ENCODE results near the gene APOO.

APOO gene

DNA sequence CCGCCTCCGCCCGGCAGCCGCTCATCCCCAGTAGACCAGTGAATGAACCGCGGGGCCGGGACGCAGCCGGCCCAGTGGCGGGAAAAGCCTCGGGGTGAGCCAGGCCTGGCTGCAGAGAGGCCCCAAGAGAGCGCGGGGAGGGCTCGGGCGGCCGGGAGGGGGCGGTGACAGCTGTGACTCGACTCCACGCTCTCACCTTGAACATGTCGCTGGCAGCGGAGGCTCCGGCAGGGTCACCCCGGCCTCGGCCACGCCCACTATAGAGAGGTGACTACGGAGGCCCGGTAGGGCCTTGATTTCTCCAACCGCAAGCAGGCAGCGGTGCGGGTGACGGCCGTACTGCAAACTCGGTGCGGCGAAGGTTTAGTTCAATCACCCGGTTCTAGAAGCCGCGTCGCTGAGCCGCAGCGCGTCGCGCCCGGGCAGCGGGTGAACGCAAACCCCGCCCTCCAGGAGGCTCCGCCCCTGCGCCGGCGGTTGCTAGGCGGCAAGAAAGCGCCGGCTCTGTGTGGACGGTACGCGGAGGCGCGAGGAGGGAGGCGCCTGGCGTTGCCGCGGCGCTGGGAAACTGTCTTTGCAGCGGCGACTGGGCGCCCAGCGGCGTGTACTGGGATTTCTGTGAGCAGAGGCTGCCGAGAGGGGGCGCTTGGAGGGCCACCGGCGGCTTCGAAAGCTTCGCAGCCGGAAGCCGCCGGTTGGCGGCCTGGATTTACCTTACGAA, at the start of gene APOO, which contains the start of gene CXorf58:
Gene APOO (minus strand): TSS at position 441 of the 721 bp plus-strand sequence. CDS start 236 bp downstream, at position 205.
Gene CXorf58 (plus strand): TSS at position 509 of the 721 bp plus-strand sequence. CDS start 2,297 bp downstream, outside the sequence.
- TF ChIP-seq ZFX (IDR thresholded peaks at IDR 0.05; ENCODE audit: borderline replicate concordance), result no peak
- TF ChIP-seq, protein P1, sequence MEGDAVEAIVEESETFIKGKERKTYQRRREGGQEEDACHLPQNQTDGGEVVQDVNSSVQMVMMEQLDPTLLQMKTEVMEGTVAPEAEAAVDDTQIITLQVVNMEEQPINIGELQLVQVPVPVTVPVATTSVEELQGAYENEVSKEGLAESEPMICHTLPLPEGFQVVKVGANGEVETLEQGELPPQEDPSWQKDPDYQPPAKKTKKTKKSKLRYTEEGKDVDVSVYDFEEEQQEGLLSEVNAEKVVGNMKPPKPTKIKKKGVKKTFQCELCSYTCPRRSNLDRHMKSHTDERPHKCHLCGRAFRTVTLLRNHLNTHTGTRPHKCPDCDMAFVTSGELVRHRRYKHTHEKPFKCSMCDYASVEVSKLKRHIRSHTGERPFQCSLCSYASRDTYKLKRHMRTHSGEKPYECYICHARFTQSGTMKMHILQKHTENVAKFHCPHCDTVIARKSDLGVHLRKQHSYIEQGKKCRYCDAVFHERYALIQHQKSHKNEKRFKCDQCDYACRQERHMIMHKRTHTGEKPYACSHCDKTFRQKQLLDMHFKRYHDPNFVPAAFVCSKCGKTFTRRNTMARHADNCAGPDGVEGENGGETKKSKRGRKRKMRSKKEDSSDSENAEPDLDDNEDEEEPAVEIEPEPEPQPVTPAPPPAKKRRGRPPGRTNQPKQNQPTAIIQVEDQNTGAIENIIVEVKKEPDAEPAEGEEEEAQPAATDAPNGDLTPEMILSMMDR (IDR thresholded peaks at IDR 0.05), result peak; percentile 86
- peak within 1 kb of the TSS; percentile 90 for H3K27ac ChIP-seq

DNA sequence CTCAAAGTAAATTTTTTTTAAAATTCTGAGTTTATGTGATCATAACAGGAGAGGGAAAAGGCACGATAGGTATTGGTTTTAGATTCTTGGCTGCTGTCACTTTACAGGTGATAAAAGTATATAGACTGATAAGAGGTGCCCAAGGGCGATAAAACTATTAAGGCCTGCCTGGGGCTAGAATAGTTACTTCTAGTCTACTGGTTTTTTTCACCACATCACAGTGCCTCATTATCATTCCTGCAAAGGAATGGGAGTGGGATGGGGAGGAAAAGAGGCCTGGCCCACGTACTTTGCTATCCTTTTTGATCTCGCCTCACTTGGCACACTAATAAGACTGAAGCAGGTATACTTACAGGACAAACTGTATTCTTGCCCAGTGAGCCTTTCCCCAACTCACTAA, 46.7 kb upstream of the APOO start:
- H3K27ac ChIP-seq, result no peak overlapping the region

DNA sequence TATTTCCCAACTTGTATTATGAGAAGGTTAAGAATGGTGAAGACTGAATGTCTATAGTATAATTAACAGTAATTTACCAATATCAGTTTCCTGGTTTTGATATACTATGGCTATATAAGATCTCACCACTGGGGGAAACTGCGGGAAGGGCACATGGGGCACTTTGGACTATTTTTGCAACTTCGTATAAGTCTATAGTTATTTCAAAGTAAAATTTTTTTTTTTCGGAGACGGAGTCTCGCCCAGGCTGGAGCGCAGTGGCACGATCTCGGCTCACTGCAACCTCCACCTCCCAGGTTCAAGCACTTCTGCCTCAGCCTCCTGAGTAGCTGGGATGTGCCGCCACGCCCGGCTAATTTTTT, 46.2 kb upstream of the APOO start:
- no peak overlapping the region for H3K27ac ChIP-seq
- no peak for TF ChIP-seq ZFX (IDR thresholded peaks at IDR 0.05; ENCODE audit: borderline replicate concordance)
- TF ChIP-seq, protein P1 (IDR thresholded peaks at IDR 0.05), result no peak

More for the DNA sequence above, 46.7 kb upstream of the APOO start:
- TF ChIP-seq ZFX (IDR thresholded peaks at IDR 0.05; ENCODE audit: borderline replicate concordance), result no peak
- TF ChIP-seq, protein P1 (IDR thresholded peaks at IDR 0.05), result no peak

DNA sequence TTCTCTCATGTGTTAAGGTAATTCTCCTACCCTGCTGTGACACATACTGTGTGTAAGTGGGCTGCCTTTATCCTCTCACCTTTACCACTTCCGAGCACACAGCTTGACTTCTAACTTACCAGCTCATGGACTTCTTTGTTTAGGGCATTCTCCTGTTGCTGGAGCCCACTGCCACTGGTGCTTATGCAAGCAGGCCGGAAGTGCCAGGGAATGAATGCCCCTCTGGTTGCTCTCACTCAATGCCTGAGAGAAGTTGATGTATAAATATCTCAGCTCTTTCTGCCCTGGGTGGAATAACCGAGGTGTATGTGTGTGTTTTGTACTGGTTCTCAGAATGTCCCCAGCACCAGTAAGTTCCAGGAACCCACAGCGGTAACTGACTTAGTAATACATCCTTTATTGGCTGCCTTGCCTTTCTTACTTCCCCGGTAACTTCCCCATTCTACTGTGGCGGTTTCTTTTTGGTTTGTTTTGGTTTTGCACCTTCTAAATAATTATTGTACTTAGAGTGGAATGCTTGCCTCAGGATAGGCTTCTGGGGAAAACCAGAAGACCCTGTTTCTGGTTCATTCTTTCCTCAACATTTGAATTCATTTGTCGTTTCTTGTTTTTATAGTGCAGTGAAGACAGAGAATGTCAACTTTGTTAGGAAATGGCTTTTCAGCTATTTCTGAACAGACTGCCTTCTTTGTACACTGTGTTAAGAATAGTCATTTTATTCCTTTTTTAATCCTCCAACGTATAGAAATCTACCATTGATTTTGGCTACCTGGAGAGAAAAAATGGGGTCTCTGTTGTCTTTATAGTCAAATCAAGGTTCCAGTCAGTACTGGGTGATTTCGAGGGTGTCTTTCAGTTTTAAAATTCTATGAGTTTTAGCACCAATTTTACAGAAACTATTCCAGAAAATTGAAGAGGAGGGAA, 45.5 kb upstream of the APOO start:
- H3K27ac ChIP-seq, result no peak overlapping the region

DNA sequence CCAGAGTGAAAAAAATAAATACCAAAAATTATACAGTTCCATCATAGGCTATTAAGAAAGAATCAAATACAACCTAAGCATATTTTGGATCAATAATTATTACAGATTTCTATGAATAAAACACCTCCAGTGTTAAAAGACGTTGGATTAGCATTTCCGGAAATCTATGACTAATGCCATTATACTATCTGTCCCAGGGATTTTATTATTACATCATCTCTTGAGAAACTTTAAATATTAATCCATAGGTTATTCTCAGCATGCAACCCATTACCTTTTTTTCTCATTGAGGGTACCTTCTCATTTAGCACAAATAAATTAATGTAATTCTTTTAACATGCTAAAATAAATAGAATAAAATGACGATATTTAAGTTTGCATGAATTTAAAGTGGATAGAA, 44.7 kb upstream of the APOO start:
- TF ChIP-seq, protein P1 (IDR thresholded peaks at IDR 0.05), result no peak
- no peak overlapping the region for H3K27ac ChIP-seq

More for the DNA sequence above, 45.5 kb upstream of the APOO start:
- TF ChIP-seq ZFX (IDR thresholded peaks at IDR 0.05; ENCODE audit: borderline replicate concordance), result no peak
- TF ChIP-seq, protein P1 (IDR thresholded peaks at IDR 0.05), result no peak

DNA sequence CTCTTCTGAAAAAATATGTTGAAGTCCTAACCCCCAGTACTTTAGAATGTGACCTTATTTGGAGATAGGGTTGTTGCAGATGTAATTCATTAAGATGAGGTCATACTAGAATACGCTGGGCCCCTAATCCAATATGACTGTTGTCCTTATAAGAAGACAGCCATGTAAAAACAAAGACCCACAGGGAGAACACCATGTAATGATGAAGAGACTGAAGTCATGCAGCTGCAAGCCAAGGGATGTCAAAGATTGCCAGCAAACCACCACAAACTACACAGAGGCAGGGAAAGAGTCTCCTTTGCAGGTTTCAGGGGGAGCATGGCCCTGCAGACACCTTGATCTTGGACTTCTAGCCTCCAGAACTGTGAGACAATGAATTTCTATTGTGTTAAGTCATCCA, 37.5 kb upstream of the APOO start:
- H3K27ac ChIP-seq, result no peak overlapping the region
- no peak for TF ChIP-seq ZFX (IDR thresholded peaks at IDR 0.05; ENCODE audit: borderline replicate concordance)
- TF ChIP-seq, protein P1 (IDR thresholded peaks at IDR 0.05), result no peak
